Breast epithelium (tissue), 4 donors: ENCODE data around the gene ACOT8. TPM values are rescaled to one million over a fixed set of nuclear protein-coding genes. Genes with fewer than 3 reads are reported as not detected.
"Not testable (repeated sequence)": the region's sequence is repeated elsewhere in the genome, so short reads cannot be mapped to it uniquely, and the experiment has no call there.

Source experiments
- DNase-seq, 2 donors: peaks; one replicate each; pipeline ENCODE4 v3.0.0-alpha.2; 2019; ENCODE audit warnings: low spot score in 2 of 2
- H3K27ac ChIP-seq, 2 donors: fragments of 200-600 bp; sonication (generic) in 1 of 2; one replicate each; pipeline ENCODE4 v1.5.1; 2016 to 2019; ENCODE audit warnings: mild to moderate bottlenecking in 1 of 2
- H3K27me3 ChIP-seq, 2 donors: fragments of 200-600 bp; sonication (generic) in 1 of 2; one replicate each; pipeline versions ENCODE4 v1.5.1 to v1.6.0; 2017 to 2019; ENCODE audit warnings: control low read depth in 1 of 2, mild to moderate bottlenecking in 1 of 2
- H3K36me3 ChIP-seq: fragments of 200-600 bp; one replicate; pipeline ENCODE4 v1.5.1; 2019
- H3K4me1 ChIP-seq, 2 donors: fragments of 200-600 bp; sonication (generic); one replicate each; pipeline ENCODE4 v1.5.1; 2016 to 2019; ENCODE audit warnings: control low read depth in 1 of 2
- H3K4me3 ChIP-seq, 3 donors: fragments of 200-600 bp; sonication (generic); 1 replicate in 2 of 3; 2 replicates in 1 of 3; pipeline ENCODE4 v1.5.1; 2016 to 2019; ENCODE audit warnings: mild to moderate bottlenecking in 3 of 3, moderate library complexity in 2 of 3
- H3K9me3 ChIP-seq, 2 donors: fragments of 200-600 bp; sonication (generic) in 1 of 2; one replicate each; pipeline ENCODE4 v1.5.1; 2016 to 2019; ENCODE audit warnings: control low read depth in 1 of 2
- POLR2A ChIP-seq: fragments of 450-650 bp; IDR thresholded peaks from one replicate; pipeline ENCODE4 v1.6.1; 2016; ENCODE audit warnings: antibody characterized with exemption, mild to moderate bottlenecking, moderate library complexity
- POLR2AphosphoS5 ChIP-seq, 3 donors: sonication (generic); formaldehyde crosslinking; IDR thresholded peaks; one replicate each; pipeline ENCODE4 v1.6.1; 2017; ENCODE audit warnings: antibody characterized with exemption in 3 of 3
- intact Hi-C: fragments of 100-400 bp; cut with DNase I; formaldehyde crosslinking; loops from one replicate; pipeline ENCODE4 v1.15.1; 2023; ENCODE audit warnings: low total_unique reads
- total RNA-seq, 3 donors: library from RNA; depleted of rRNA; stranded (reverse); fragments of >200 nt; gene quantifications; one replicate each; pipeline ENCODE4 v1.1.0, GENCODE V29; 2016
- TF ChIP-seq, protein P1 (sequence below), 3 donors: fragments of 450-650 bp; IDR thresholded peaks; one replicate each; pipeline ENCODE4 v1.5.1; 2016 to 2017; ENCODE audit warnings: antibody characterized with exemption in 3 of 3, mild to moderate bottlenecking in 3 of 3, moderate library complexity in 3 of 3

Gene ACOT8
- total RNA-seq, 3 donors from 2014 or later: 33.4 to 48.9 (median 37.3) TPM

DNA sequence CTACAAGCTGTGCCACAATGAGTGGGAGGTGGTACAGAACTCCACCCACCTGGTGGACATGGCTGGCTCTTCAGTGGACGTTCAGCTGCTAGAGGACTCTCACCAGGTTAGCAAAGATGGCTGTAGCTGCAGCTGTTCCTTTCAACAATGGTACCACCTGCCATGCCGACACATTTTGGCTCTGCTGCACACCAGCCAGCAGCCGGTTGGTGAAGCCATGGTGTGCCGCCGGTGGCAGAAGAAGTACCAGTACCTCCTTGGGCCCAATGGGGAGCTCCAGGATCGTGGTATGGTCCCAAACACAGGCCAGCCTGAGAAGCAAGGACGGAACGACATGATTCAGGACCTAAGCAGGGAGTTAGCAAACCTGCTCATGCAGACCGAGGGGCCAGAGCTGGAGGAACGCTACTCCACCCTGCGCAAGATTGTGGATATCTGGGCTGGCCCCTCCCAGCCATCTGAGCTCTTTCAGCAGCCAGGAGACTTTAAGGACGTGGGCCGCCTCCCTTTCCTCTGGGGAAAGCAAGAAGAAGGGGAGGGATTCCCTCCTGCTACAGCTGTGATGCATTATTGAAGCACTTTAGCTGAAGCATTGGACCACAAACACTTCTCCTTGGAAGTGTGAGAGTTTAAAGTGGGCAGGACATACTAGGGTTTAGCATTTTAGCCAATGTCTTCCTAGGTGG lies 21.0 kb upstream of the ACOT8 start:
- H3K36me3 ChIP-seq: no peaks in the 10 kb centered on the region
- no peak overlapping the region for H3K4me3 ChIP-seq
- no peak for DNase-seq
- TF ChIP-seq POLR2A (no peak), POLR2AphosphoS5 (IDR thresholded peaks at IDR 0.05) (no peak)
- TF ChIP-seq, protein P1, sequence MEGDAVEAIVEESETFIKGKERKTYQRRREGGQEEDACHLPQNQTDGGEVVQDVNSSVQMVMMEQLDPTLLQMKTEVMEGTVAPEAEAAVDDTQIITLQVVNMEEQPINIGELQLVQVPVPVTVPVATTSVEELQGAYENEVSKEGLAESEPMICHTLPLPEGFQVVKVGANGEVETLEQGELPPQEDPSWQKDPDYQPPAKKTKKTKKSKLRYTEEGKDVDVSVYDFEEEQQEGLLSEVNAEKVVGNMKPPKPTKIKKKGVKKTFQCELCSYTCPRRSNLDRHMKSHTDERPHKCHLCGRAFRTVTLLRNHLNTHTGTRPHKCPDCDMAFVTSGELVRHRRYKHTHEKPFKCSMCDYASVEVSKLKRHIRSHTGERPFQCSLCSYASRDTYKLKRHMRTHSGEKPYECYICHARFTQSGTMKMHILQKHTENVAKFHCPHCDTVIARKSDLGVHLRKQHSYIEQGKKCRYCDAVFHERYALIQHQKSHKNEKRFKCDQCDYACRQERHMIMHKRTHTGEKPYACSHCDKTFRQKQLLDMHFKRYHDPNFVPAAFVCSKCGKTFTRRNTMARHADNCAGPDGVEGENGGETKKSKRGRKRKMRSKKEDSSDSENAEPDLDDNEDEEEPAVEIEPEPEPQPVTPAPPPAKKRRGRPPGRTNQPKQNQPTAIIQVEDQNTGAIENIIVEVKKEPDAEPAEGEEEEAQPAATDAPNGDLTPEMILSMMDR (IDR thresholded peaks at IDR 0.05): no peak
- H3K27me3 ChIP-seq: no peaks in the 10 kb centered on the region
- peaks cover 0 to 6% of the 10 kb centered on the region in 2 donors for H3K4me1 ChIP-seq
- no peaks in the 10 kb centered on the region for H3K9me3 ChIP-seq
- peak overlapping the region in 1 of 2 donors; percentile 12 for H3K27ac ChIP-seq
- intact Hi-C loops: no loop called here

DNA sequence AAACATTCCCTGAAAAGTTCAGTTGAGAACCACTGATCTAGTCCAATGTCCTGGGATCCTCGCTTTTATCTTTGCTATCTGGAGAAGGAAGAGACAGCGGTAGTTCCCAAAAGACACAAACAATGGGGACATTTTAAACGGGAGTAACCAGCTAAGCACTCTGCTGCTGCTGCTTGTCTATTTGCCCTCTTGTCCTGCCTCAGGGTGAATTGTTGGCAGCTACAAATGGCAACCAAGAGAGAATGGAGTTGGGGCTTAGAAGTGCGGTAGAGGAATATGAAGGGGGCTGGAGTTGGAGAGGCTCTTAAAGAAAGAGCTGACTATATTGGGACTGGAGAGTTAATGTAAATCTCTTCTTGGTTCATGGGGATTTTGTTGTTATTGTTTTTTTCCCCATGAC lies 17.4 kb upstream of the ACOT8 start:
- TF ChIP-seq POLR2AphosphoS5 (IDR thresholded peaks at IDR 0.05): no peak
- TF ChIP-seq POLR2A: no peak
- TF ChIP-seq, protein P1 (IDR thresholded peaks at IDR 0.05): no peak
- H3K9me3 ChIP-seq: no peaks in the 10 kb centered on the region

DNA sequence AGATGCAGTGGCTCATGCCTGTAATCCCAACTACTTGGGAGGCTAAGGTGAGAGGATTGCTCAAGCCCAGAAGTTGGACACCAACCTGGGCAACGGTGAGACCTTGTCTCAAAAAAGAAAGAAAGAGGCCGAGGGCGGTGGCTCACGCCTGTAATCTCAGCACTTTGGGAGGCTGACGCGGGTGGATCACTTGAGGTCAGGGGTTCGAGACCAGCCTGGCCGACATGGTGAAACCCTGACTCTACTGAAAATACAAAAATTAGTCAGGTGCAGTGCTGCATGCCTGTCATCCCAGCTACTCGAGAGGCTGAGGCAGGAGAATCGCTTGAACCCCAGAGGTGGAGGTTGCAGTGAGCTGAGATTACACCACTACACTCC lies 16.9 kb upstream of the ACOT8 start:
- H3K4me3 ChIP-seq, H3K4me1 ChIP-seq, intact Hi-C loops, H3K36me3 ChIP-seq, H3K9me3 ChIP-seq, H3K27me3 ChIP-seq, DNase-seq, H3K27ac ChIP-seq: not testable (repeated sequence)

More for the DNA sequence above, 17.4 kb upstream of the ACOT8 start:
- no peak overlapping the region for H3K27ac ChIP-seq
- H3K4me1 ChIP-seq: no peaks in the 10 kb centered on the region
- intact Hi-C loops: no loop called here
- no peak for DNase-seq
- no peak overlapping the region for H3K4me3 ChIP-seq
- no peaks in the 10 kb centered on the region for H3K27me3 ChIP-seq
- H3K36me3 ChIP-seq: no peaks in the 10 kb centered on the region

DNA sequence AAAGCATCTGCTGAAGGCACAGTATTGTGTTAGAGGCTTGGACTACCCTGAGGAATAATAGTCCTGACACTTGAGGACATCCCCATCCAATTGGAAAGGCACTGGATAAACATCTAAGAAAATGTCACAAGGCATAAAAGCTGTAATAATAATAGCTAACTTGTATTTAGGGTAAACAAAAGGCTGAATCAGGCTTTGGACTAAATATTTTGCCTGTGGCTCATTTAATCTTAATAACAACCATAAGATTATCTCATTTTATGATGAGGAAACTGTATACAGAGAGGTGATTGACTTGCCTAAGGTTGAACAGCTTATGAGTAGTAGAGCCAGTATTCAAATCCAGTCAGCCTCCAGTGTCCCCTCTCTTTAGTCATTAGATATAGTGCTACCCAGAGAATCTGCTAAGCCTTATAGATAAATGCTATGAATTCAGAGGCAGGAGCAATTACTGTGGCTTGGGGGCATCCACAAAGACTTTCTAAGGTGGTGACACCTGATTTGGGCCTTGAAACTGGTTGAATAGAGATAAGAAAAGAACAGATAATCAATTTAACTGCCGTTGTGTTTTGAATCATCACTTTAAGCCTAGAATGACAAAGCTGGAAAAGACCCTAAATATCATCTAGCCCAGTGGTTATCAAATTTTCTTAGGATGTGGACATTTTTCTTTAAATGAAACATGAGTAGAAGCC lies 16.4 kb upstream of the ACOT8 start:
- no peaks in the 10 kb centered on the region for H3K4me1 ChIP-seq
- H3K4me3 ChIP-seq: no peak overlapping the region
- no peak overlapping the region for H3K27ac ChIP-seq
- no peaks in the 10 kb centered on the region for H3K27me3 ChIP-seq
- DNase-seq: no peak
- no peaks in the 10 kb centered on the region for H3K9me3 ChIP-seq
- TF ChIP-seq POLR2AphosphoS5 (IDR thresholded peaks at IDR 0.05) (no peak), POLR2A (no peak)
- TF ChIP-seq, protein P1 (IDR thresholded peaks at IDR 0.05): no peak
- H3K36me3 ChIP-seq: no peaks in the 10 kb centered on the region
- intact Hi-C loops: no loop called here

DNA sequence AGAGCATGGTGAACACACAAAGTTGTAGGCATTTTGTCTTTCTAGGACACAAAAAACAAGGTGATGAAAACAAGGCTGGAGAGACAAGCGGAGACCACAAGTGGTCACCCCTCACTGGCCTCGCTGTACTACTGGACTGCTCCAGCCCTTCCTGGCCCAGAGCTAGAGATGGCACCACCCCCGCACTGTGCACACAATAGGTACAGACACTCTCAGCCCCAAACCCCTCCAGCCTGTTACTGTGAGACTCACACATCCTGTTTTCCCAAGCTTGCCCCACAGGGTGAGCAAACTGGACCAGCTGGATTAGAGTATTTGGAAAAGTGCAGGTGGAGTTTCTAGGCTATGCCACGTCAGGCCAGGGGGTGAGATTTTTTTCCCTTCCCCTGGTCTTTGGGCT lies 15.4 kb upstream of the ACOT8 start:
- no peaks in the 10 kb centered on the region for H3K4me1 ChIP-seq
- H3K36me3 ChIP-seq: no peaks in the 10 kb centered on the region
- TF ChIP-seq POLR2A: no peak
- TF ChIP-seq, protein P1 (IDR thresholded peaks at IDR 0.05): no peak
- no peak for TF ChIP-seq POLR2AphosphoS5 (IDR thresholded peaks at IDR 0.05)
- no peak overlapping the region for H3K4me3 ChIP-seq
- no peaks in the 10 kb centered on the region for H3K9me3 ChIP-seq
- peak in 1 of 2 donors; percentile 46 for DNase-seq
- intact Hi-C loops: no loop called here
- no peaks in the 10 kb centered on the region for H3K27me3 ChIP-seq
- H3K27ac ChIP-seq: peak overlapping the region in 1 of 2 donors; percentile 52
